ENCODE results near the gene DNAJC12.
"Not testable (repeated sequence)": the region's sequence is repeated elsewhere in the genome, so short reads cannot be mapped to it uniquely, and the experiment has no call there.

DNAJC12 gene

DNA sequence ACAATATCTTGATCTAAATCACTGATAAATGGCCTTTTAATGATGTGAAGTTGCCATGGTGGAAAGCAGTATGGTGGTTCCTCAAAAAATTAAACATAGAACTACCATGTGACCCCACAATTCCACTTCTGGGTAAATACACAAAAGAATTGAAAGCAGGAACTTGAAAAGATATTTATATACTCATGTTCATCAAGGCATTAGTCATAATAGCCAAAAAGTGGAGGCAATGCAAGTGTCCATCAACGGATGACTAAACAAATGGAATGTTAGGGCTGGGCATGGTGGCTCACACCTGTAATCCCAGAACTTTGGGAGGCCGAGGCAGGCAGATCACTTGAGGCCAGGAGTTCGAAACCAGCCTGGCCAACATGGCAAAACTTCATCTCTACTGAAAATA is 2.0 kb upstream of the DNAJC12 start:
- no peak for DNase-seq (ENCODE audit: low read depth in 2 of 2)

DNA sequence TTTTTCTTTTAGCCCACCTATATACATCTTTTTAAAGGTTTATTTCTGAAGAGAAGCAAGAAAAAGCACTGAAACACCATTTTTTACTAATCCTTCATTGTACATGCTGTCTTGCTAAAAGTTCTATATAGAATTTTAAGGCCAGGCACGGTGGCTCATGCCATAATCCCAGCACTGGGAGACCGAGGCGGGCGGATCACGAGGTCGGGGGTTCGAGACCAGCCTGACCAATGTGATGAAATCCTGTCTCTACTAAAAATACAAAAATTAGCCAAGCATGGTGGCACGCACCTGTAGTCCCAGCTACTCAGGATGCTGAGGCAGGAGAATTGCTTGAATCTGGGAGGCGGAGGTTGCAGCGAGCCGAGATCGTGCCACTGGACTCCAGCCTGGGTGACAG is 1.5 kb upstream of the DNAJC12 start:
- not testable (repeated sequence) for DNase-seq (ENCODE audit: low read depth in 2 of 2)

GRCh38 chr10:67836972-67837371 is 1.0 kb downstream of the DNAJC12 start:
- DNase-seq (ENCODE audit: low read depth in 2 of 2) = no peak

- DNase-seq (ENCODE audit: low read depth in 2 of 2) = no peak
Observed at GRCh38 chr10:67836488-67836887, 1.5 kb downstream of the DNAJC12 start.

DNA sequence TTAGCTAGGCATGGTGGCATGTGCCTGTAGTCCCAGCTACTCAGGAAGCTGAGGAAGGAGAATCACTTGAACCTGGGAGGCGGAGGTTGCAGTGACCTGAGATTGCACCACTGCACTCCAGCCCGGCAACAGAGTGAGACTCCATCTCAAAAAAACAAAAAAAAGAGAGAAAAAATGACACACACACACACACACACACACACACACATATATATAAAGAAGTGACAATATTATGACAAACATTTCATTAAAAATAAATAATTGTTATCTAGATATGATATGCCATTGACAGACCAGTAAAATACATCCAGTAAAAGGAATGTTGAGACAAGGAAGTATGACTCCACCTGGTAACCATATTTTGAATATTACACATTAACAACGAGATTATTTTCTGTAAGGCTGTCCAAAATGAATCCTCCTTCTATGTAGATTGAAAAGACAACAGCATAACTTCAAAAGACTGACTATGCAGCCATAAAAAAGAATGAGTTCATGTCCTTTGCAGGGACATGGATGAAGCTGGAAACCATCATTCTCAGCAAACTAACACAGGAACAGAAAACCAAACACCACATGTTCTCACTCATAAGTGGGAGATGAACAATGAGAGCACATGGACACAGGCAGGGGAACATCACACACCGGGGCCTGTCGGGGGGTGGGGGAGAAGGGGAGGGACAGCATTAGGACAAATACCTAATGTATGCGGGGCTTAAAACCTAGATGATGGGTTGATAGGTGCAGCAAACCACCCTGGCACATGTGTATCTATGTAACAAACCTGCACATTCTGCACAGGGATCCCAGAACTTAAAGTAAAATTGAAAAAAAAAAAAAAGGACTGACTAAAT is 2.2 kb downstream of the DNAJC12 start:
- DNase-seq (ENCODE audit: low read depth in 2 of 2) = not testable (repeated sequence)

- DNase-seq (ENCODE audit: low read depth in 2 of 2) = no peak
Observed at GRCh38 chr10:67834375-67834774, 3.6 kb downstream of the DNAJC12 start.

DNA sequence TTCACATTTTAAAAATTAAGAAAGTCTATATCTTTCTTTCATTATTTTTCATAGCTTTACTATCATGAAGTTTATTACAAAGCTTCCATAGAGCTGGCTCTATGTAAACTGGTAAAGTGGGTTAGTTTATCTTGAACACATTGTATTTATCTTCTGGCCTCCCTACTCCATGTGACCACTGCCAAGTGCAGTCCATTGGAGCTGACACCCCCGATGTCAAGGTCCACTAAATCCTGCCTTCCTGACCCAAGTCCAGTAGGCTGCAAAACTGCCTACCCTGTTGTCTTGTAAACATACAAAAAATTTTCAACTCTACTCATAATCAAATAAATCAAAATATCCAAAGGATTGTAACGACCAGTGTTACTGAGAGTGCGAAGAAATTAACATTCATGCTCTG is 10.2 kb downstream of the DNAJC12 start:
- no peak for DNase-seq (ENCODE audit: low read depth in 2 of 2)

- no peak for DNase-seq (ENCODE audit: low read depth in 2 of 2)
Observed at GRCh38 chr10:67819768-67820204, 18.2 kb downstream of the DNAJC12 start.

DNA sequence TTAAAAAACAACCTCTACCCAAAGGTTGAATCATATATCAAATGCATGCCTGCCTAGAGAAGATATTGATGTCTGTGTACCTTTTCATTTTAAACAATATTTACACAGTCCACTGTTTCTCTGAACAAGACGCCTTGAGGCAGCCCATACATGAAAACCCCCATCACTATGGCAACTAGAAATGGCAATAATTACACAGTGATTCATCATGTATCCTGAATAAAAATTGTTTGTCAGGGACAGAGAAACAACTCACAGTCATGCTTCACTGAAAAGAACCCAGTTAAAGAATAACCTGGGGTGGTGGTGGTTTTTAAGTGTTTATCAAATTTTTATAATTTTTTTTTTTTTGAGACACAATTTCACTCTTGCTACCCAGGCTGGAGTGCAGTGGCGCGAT is 19.7 kb downstream of the DNAJC12 start:
- DNase-seq (ENCODE audit: low read depth in 2 of 2) = no peak

GRCh38 chr10:67816719-67817118 is 21.3 kb downstream of the DNAJC12 start:
- DNase-seq (ENCODE audit: low read depth in 2 of 2) = no peak

DNA sequence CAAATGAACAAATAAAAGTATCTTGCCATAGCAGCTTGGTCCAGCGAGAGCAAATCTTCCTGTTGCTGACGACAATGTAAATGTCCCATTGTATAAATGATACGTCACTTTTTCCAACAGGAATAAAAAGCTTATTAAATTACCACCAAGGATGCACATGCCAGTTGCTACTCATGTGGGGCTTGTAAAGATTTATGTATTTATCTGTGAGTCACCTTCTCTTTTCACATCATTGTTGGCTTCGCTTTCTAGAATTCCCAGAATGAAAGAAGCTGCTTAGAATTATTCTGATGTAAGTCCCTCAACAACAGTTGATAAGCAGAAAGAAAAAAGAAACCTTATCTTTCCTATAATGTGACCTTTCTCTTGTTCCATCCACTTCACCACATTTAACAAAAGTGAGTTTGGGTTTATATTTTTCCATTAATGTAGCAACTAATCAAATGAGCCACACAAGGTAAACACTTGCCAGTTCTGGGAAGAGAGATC is 22.4 kb downstream of the DNAJC12 start:
- DNase-seq (ENCODE audit: low read depth in 2 of 2) = no peak

- DNase-seq (ENCODE audit: low read depth in 2 of 2) = no peak
Observed at GRCh38 chr10:67812007-67812406, 26.0 kb downstream of the DNAJC12 start.

DNA sequence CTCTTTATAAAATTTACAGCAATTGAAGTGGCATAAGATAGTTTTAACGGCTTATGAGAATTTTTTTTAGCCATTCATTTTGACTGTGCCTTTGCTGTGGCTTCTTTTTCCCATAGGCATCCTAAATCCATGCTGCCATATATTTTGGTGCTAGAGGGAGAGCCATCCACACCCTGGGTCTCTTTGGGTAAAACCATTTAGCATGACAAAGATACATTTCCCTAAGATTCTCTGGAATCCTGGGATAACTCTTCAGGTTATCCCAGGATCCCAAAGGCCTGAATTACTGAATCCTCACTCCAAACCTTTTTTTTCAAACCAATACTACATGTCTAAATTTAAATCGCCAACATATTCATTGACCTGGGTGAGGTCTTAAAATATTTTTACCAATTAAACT is 28.9 kb downstream of the DNAJC12 start:
- DNase-seq (ENCODE audit: low read depth in 2 of 2) = no peak

- DNase-seq (ENCODE audit: low read depth in 2 of 2) = no peak
Observed at GRCh38 chr10:67808704-67809103, 29.3 kb downstream of the DNAJC12 start.

DNA sequence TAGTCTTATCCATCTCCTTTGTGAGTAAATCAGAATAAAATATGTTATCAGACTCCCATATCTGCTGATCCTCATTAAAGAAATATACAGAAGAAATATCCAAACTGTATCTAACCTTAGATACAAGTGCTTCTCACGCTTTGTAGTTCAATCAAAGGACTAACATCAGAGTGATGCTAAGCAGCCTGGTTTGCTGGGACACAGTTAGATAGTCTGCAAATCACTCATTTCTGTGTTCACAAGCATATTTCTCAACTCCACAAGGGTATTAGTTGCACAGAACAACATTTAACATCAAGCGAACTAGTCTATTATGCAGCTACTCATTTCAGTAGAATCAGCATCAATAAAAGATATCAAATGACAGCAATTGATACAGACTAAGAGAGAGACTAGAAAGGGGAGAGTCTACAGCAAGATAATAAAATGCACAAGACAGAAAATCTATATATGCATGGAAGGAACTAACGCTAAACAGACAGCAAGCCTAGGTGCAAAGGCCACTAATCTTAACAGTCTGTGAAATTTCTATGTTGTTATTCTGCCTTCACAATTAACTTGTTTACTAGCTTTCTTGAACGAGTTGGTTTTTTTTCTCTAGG is 30.0 kb downstream of the DNAJC12 start:
- DNase-seq (ENCODE audit: low read depth in 2 of 2) = no peak

GRCh38 chr10:67804395-67804678 is 33.7 kb downstream of the DNAJC12 start:
- DNase-seq (ENCODE audit: low read depth in 2 of 2) = no peak

DNA sequence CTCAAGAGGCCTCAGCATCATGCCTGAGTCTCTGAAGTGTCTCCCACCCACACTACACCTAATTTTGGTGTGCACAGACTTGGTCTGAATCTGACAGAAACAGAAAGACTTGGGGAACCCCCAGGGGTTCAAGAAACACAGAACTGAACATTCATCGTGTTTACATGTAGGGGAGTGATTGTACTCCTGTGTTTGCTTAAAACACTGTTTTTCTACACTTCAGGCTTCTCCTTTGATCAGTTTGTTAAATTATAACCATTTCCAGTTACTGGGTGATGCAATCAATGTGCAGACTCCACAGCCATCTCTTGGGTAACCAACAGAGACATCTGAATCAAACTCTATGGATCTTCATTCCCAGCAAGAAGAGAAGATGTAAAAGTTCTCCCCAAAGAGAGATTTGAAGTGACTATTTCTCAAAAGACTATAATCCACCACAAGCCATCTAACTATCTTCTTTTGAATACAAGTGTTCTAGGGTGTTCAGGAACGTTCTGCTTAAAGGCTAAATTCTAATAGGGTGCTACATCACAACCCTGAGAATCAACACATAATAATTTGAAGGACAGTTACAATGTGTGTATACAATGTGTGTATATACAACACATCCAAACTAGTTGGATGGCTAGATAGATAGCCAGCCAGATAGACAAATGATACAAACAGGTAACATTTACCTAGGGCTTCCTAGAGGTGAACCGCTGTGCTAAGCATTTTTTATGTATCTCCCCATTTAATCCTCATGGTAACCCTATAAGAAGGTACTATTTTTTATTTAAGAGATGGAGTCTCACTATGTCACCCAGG is 34.2 kb downstream of the DNAJC12 start:
- no peak for DNase-seq (ENCODE audit: low read depth in 2 of 2)

GRCh38 chr10:67802767-67803538 is 35.0 kb downstream of the DNAJC12 start:
- DNase-seq (ENCODE audit: low read depth in 2 of 2) = no peak

DNA sequence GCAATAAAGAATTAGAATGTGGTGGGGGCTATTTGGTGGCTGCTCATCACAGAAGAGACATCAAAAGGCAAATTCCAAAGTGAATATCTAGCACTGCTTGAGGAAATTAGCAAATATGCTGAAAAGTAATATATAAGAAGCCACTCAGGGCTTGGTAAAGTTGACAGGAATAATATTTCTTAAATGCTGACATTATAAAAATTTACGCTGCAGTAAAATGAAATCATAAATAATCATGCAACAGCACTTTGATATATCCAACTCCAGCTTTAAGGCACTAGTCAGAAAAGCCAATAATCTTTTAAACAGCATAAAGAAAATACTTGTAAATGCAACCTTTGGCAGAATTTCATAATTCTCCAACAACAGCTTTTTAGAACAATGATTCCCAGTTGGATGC is 36.9 kb downstream of the DNAJC12 start:
- DNase-seq (ENCODE audit: low read depth in 2 of 2) = no peak

DNA sequence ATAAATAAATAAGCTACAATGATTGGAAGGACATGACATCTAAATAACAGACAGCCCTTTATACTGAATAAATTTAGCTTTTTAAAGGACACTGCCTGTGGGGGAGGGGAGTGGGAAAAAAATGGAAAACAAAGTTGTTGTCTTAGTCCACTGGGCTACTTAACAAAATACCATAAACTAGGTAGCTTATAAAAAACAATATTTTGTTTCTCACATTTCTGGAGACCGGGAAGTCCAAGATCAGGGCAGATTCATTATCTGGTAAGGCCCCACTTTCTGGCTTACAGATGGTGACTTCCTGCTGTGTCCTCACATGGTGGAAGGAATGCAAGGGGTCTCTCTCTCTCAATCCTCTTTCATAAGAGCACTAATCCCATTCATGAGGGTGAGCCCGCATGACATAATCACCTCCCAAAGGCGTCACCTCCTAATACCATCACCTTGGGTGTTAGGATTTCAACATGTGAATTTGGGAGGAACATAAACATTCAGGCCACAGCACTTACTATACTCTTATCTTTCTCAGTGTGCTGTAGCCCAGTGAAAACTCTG is 43.0 kb downstream of the DNAJC12 start:
- no peak for DNase-seq (ENCODE audit: low read depth in 2 of 2)

- DNase-seq (ENCODE audit: low read depth in 2 of 2) = no peak
Observed at GRCh38 chr10:67794256-67794655, 43.7 kb downstream of the DNAJC12 start.

DNA sequence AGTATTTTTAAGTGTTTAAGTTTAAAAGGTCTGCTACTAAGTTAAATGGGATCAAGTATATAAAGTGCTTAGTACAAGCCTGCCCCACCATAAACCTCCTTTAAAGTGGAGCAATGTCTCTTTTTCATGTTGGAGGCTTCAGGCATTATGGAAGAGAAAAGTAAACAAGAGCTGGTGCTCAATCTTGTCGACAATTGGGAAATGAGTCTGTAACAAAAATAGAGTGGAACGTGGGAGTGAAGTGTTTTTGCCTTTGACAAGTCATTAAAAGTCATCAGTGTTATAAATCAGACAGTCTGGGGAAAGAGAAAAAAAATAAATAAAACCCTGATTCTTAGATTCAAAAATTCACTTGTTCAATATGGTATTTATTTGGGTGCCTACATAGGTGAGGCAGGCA is 44.7 kb downstream of the DNAJC12 start:
- DNase-seq (ENCODE audit: low read depth in 2 of 2) = no peak
